22Rv1 (cell line): ENCODE data around the gene ITGAD.

ENCODE experiments used
- H3K27ac ChIP-seq: fragments of 450-650 bp; 2 replicates; pipeline ENCODE4 v1.5.1; 2017
- CTCF ChIP-seq: fragments of 450-650 bp; IDR thresholded peaks from 2 replicates; pipeline ENCODE4 v1.5.1; 2017; ENCODE audit warnings: mild to moderate bottlenecking
- ZFX ChIP-seq: fragments of 450-650 bp; IDR thresholded peaks from 2 replicates; pipeline ENCODE4 v1.6.1; 2017; ENCODE audit warnings: antibody characterized with exemption, borderline replicate concordance

Gene ITGAD

GRCh38 chr16:31352376-31353115 lies 40.6 kb upstream of the ITGAD start:
- H3K27ac ChIP-seq: no peak overlapping the region
- TF ChIP-seq ZFX (no peak), CTCF (no peak)

GRCh38 chr16:31354394-31355291 lies 38.5 kb upstream of the ITGAD start, which contains the start of gene ITGAX:
TSS of gene ITGAX (plus strand) at chr16:31355176. CDS start at chr16:31355255, 79 bp downstream.
- TF ChIP-seq ZFX: no peak
- TF ChIP-seq CTCF: no peak
- H3K27ac ChIP-seq: no peak within 1 kb of the TSS

- no peak for TF ChIP-seq CTCF
- TF ChIP-seq ZFX: no peak
- H3K27ac ChIP-seq: no peak overlapping the region
Observed at GRCh38 chr16:31355431-31356100, 37.6 kb upstream of the ITGAD start.

- TF ChIP-seq ZFX: no peak
- TF ChIP-seq CTCF: no peak
- H3K27ac ChIP-seq: no peak overlapping the region
Observed at GRCh38 chr16:31356566-31357323, 36.4 kb upstream of the ITGAD start.

GRCh38 chr16:31357324-31358109 lies 35.6 kb upstream of the ITGAD start:
- no peak overlapping the region for H3K27ac ChIP-seq
- TF ChIP-seq ZFX: no peak
- no peak for TF ChIP-seq CTCF

GRCh38 chr16:31360251-31360650 lies 32.9 kb upstream of the ITGAD start:
- H3K27ac ChIP-seq: no peak overlapping the region
- no peak for TF ChIP-seq CTCF
- no peak for TF ChIP-seq ZFX
